Gastroesophageal sphincter (tissue), 3 donors: ENCODE data around the gene CDC42BPG.
A peak's percentile ranks its signal among the peaks of the same experiment; 100 is the strongest.

Source experiments
- EP300 ChIP-seq: sonication (generic); formaldehyde crosslinking; IDR thresholded peaks from one replicate; pipeline ENCODE4 v1.6.1; 2017; ENCODE audit warnings: antibody characterized with exemption, mild to moderate bottlenecking
- POLR2A ChIP-seq, 2 donors: fragments of 450-650 bp; IDR thresholded peaks; one replicate each; pipeline ENCODE4 v1.6.1; 2017; ENCODE audit warnings: antibody characterized with exemption in 2 of 2, mild to moderate bottlenecking in 2 of 2, moderate library complexity in 1 of 2
- POLR2AphosphoS5 ChIP-seq: sonication (generic); formaldehyde crosslinking; IDR thresholded peaks from one replicate; pipeline ENCODE4 v1.6.1; 2017; ENCODE audit warnings: antibody characterized with exemption
- TF ChIP-seq, protein P1 (sequence below), 4 experiments: fragments of 200-600 bp in 2 of 4; fragments of 450-650 bp in 2 of 4; sonication (generic) in 1 of 4; IDR thresholded peaks; one replicate each; pipeline ENCODE4 v1.5.1; 2017 to 2019; ENCODE audit warnings: antibody characterized with exemption in 4 of 4, mild to moderate bottlenecking in 2 of 4, moderate library complexity in 2 of 4

DNA sequence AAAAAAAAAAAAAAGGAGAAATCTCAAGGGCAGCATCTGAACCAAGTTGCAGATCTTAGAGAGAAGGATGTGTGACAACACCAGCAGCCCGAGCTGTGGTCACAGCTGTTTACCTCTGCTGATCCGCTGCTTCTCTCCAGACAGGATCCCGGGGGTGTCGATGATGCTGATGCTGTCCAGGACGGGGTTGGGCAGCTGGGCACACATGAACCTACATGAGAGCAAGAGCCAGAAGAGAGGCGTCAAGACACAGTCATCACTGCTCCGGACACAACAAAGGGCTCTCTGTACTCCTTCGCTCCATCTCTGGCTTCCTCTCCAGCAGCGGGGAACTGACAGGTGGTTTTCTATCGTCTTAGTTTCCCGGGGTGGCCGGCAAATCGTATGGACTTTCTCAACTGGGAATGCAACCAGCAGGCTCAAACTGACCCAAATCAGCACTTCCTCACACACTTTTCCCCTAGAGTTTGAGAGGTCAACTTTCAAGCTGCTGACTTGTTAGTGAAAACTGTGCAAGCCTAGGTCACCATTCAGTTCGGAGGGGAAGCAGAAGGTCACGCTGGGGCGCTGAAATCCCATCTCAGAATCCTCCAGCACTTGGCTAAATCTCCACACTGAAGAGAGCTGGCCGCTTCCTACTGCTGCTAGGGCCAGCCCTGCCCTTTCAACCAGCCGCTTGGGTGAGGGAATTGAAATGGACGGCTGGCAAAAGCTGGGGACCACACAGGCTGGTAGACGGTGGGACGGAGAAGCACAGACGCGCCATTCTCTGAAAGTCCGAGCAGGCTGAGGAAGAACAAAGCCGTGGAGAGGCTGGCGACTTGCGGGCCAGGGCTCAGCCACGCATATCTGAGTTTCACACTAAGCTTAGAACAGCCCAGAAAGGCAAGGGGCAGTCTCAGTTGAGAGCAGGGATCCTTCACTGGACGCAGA is 30.1 kb upstream of the CDC42BPG start:
- TF ChIP-seq, protein P1, sequence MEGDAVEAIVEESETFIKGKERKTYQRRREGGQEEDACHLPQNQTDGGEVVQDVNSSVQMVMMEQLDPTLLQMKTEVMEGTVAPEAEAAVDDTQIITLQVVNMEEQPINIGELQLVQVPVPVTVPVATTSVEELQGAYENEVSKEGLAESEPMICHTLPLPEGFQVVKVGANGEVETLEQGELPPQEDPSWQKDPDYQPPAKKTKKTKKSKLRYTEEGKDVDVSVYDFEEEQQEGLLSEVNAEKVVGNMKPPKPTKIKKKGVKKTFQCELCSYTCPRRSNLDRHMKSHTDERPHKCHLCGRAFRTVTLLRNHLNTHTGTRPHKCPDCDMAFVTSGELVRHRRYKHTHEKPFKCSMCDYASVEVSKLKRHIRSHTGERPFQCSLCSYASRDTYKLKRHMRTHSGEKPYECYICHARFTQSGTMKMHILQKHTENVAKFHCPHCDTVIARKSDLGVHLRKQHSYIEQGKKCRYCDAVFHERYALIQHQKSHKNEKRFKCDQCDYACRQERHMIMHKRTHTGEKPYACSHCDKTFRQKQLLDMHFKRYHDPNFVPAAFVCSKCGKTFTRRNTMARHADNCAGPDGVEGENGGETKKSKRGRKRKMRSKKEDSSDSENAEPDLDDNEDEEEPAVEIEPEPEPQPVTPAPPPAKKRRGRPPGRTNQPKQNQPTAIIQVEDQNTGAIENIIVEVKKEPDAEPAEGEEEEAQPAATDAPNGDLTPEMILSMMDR (IDR thresholded peaks at IDR 0.05), result no peak
- TF ChIP-seq POLR2A (IDR thresholded peaks at IDR 0.05) (no peak), EP300 (no peak), POLR2AphosphoS5 (peak; percentile 44)
